Mesendoderm (in vitro differentiated cells): Measurements from ENCODE around the gene MLKL.
"Not testable (repeated sequence)": the region's sequence is repeated elsewhere in the genome, so short reads cannot be mapped to it uniquely, and the experiment has no call there.

ENCODE experiments used
- DNase-seq: peaks from one replicate; pipeline ENCODE4 v3.0.0; 2013
- H2AK5ac ChIP-seq: 2 replicates; pipeline ENCODE4 v1.6.1; 2013; ENCODE audit warnings: low read length, inconsistent platforms
- H2BK120ac ChIP-seq: 2 replicates; pipeline ENCODE4 v1.6.1; 2013; ENCODE audit warnings: low read depth, mild to moderate bottlenecking, low read length, moderate library complexity, mixed read lengths
- H2BK15ac ChIP-seq: replicated peaks from 2 replicates; pipeline ENCODE4 v1.6.1; 2013; ENCODE audit warnings: low read depth, mild to moderate bottlenecking, moderate library complexity
- H2BK5ac ChIP-seq: 2 replicates; pipeline ENCODE4 v1.6.1; 2013; ENCODE audit warnings: low read length, inconsistent platforms
- H3K18ac ChIP-seq: 2 replicates; pipeline ENCODE4 v1.6.1; 2013; ENCODE audit warnings: mild to moderate bottlenecking, low read length, mixed read lengths
- H3K23ac ChIP-seq: one replicate; pipeline ENCODE4 v1.6.1; 2013; ENCODE audit warnings: low read length
- H3K27ac ChIP-seq: 2 replicates; pipeline ENCODE4 v1.5.1; 2013; ENCODE audit warnings: low read depth, mild to moderate bottlenecking, inconsistent platforms, low read length, moderate library complexity
- H3K27me3 ChIP-seq: 2 replicates; pipeline ENCODE4 v1.6.1; 2013; ENCODE audit warnings: low read length, control low read depth, mild to moderate bottlenecking, inconsistent platforms; ENCODE audit not compliant: insufficient read depth, poor library complexity
- H3K36me3 ChIP-seq: 2 replicates; pipeline ENCODE4 v1.6.1; 2013; ENCODE audit warnings: low read length, inconsistent platforms; ENCODE audit not compliant: control insufficient read depth, insufficient read depth
- H3K4ac ChIP-seq: one replicate; pipeline ENCODE4 v1.6.1; 2013; ENCODE audit warnings: low read depth, mild to moderate bottlenecking, low read length, moderate library complexity
- H3K4me1 ChIP-seq: 2 replicates; pipeline ENCODE4 v1.6.1; 2013; ENCODE audit warnings: low read depth, low read length, inconsistent platforms; ENCODE audit not compliant: control insufficient read depth
- H3K4me2 ChIP-seq: 2 replicates; pipeline ENCODE4 v1.6.1; 2013; ENCODE audit warnings: low read length
- H3K4me3 ChIP-seq: 2 replicates; pipeline ENCODE4 v1.5.1; 2013; ENCODE audit warnings: mild to moderate bottlenecking, low read length
- H3K56ac ChIP-seq: one replicate; pipeline ENCODE4 v1.6.1; 2013; ENCODE audit warnings: low read length
- H3K79me1 ChIP-seq: 2 replicates; pipeline ENCODE4 v1.6.1; 2013; ENCODE audit warnings: low read length, inconsistent platforms
- H3K79me2 ChIP-seq: 2 replicates; pipeline ENCODE4 v1.6.1; 2013; ENCODE audit warnings: mild to moderate bottlenecking, low read length; ENCODE audit not compliant: control insufficient read depth, insufficient read depth
- H3K9ac ChIP-seq: 2 replicates; pipeline ENCODE4 v1.6.1; 2013; ENCODE audit warnings: low read length, inconsistent platforms
- H4K5ac ChIP-seq: one replicate; pipeline ENCODE4 v1.6.1; 2013; ENCODE audit warnings: low read length
- H4K8ac ChIP-seq: one replicate; pipeline ENCODE4 v1.6.1; 2013; ENCODE audit warnings: low read depth, mild to moderate bottlenecking, control low read depth, low read length, moderate library complexity
- WGBS: extraction: QIAGEN DNeasy Blood & Tissue Kit; methylation state at CpG from one replicate; pipeline ENCODE4 v1.1.7; 2013; ENCODE audit warnings: low lambda C conversion rate, missing lambda C conversion rate; ENCODE audit not compliant: insufficient coverage; ENCODE audit errors: extremely low coverage; 5-methylcytosine and 5-hydroxymethylcytosine counted together

MLKL gene

GRCh38 chr16:74723256-74723655 is 22.6 kb upstream of the MLKL start:
- Histone ChIP-seq H4K8ac (no peak overlapping the region), H3K79me1 (no peaks in the 10 kb centered on the region), H3K23ac (no peak overlapping the region), H3K4me1 (no peaks in the 10 kb centered on the region), H4K5ac (no peak overlapping the region), H3K4me3 (no peak overlapping the region), H3K56ac (no peak overlapping the region), H3K4ac (no peak overlapping the region), H3K27me3 (no peaks in the 10 kb centered on the region), H3K9ac (no peak overlapping the region), H2AK5ac (no peak overlapping the region), H2BK5ac (no peak overlapping the region), H3K4me2 (no peak overlapping the region), H3K36me3 (no peaks in the 10 kb centered on the region), H3K18ac (no peak overlapping the region), H2BK120ac (no peak overlapping the region), H3K27ac (no peak overlapping the region), H2BK15ac (no peak overlapping the region), H3K79me2 (no peaks in the 10 kb centered on the region)
- no peak for DNase-seq
- WGBS, result no CpG with 5 or more reads among the region's 7 CpGs

GRCh38 chr16:74722156-74722555 is 21.5 kb upstream of the MLKL start:
- H3K79me2 ChIP-seq, H2BK15ac ChIP-seq, H2BK120ac ChIP-seq, H3K56ac ChIP-seq, H3K79me1 ChIP-seq, H3K36me3 ChIP-seq, H3K9ac ChIP-seq, H3K23ac ChIP-seq, DNase-seq, H2AK5ac ChIP-seq, H4K8ac ChIP-seq, H3K4me2 ChIP-seq, H3K4me3 ChIP-seq, H3K4ac ChIP-seq, H3K4me1 ChIP-seq, H3K27ac ChIP-seq, H4K5ac ChIP-seq, H2BK5ac ChIP-seq, H3K27me3 ChIP-seq, H3K18ac ChIP-seq: not testable (repeated sequence)
- no CpG with 5 or more reads among the region's 2 CpGs for WGBS

GRCh38 chr16:74721716-74722115 is 21.1 kb upstream of the MLKL start:
- no peak overlapping the region for H3K4me2 ChIP-seq
- H2BK5ac ChIP-seq, result no peak overlapping the region
- no peak overlapping the region for H4K5ac ChIP-seq
- no peaks in the 10 kb centered on the region for H3K79me1 ChIP-seq
- no peaks in the 10 kb centered on the region for H3K4me1 ChIP-seq
- H3K27ac ChIP-seq, result no peak overlapping the region
- H2AK5ac ChIP-seq, result no peak overlapping the region
- H4K8ac ChIP-seq, result no peak overlapping the region
- no CpG with 5 or more reads among the region's 11 CpGs for WGBS
- no peak overlapping the region for H3K4me3 ChIP-seq
- no peak overlapping the region for H3K23ac ChIP-seq
- no peak overlapping the region for H3K4ac ChIP-seq
- no peak overlapping the region for H3K9ac ChIP-seq
- no peak for DNase-seq
- H3K56ac ChIP-seq, result no peak overlapping the region
- no peak overlapping the region for H3K18ac ChIP-seq
- no peaks in the 10 kb centered on the region for H3K27me3 ChIP-seq
- H3K36me3 ChIP-seq, result no peaks in the 10 kb centered on the region
- no peaks in the 10 kb centered on the region for H3K79me2 ChIP-seq
- H2BK15ac ChIP-seq, result no peak overlapping the region
- no peak overlapping the region for H2BK120ac ChIP-seq

- H3K27me3 ChIP-seq, result no peaks in the 10 kb centered on the region
- DNase-seq, result no peak
- no peak overlapping the region for H3K18ac ChIP-seq
- H3K9ac ChIP-seq, result no peak overlapping the region
- no peaks in the 10 kb centered on the region for H3K4me1 ChIP-seq
- no peak overlapping the region for H2BK120ac ChIP-seq
- H3K4me2 ChIP-seq, result no peak overlapping the region
- H3K56ac ChIP-seq, result no peak overlapping the region
- H3K4me3 ChIP-seq, result no peak overlapping the region
- H2BK15ac ChIP-seq, result no peak overlapping the region
- H3K79me1 ChIP-seq, result no peaks in the 10 kb centered on the region
- no peak overlapping the region for H4K8ac ChIP-seq
- no peak overlapping the region for H2AK5ac ChIP-seq
- H3K36me3 ChIP-seq, result no peaks in the 10 kb centered on the region
- WGBS, result 100% methylated on average over 1 of the region's 5 CpGs
- H3K27ac ChIP-seq, result no peak overlapping the region
- no peak overlapping the region for H3K23ac ChIP-seq
- no peaks in the 10 kb centered on the region for H3K79me2 ChIP-seq
- H2BK5ac ChIP-seq, result no peak overlapping the region
- no peak overlapping the region for H4K5ac ChIP-seq
- H3K4ac ChIP-seq, result no peak overlapping the region
Measured at GRCh38 chr16:74720579-74720978, 19.9 kb upstream of the MLKL start.

- Histone ChIP-seq H3K79me1 (no peaks in the 10 kb centered on the region), H3K27ac (no peak overlapping the region)
Measured at GRCh38 chr16:74718741-74719610, 18.3 kb upstream of the MLKL start.

GRCh38 chr16:74718140-74718539 is 17.5 kb upstream of the MLKL start:
- no peaks in the 10 kb centered on the region for H3K4me1 ChIP-seq
- no peaks in the 10 kb centered on the region for H3K79me1 ChIP-seq
- H3K4ac ChIP-seq, result no peak overlapping the region
- no peak for DNase-seq
- no peak overlapping the region for H3K4me2 ChIP-seq
- no CpG with 5 or more reads among the region's 13 CpGs for WGBS
- no peak overlapping the region for H3K9ac ChIP-seq
- no peak overlapping the region for H3K23ac ChIP-seq
- no peak overlapping the region for H3K4me3 ChIP-seq
- no peaks in the 10 kb centered on the region for H3K27me3 ChIP-seq
- no peak overlapping the region for H2AK5ac ChIP-seq
- no peak overlapping the region for H4K8ac ChIP-seq
- H2BK120ac ChIP-seq, result no peak overlapping the region
- no peak overlapping the region for H2BK5ac ChIP-seq
- H3K36me3 ChIP-seq, result no peaks in the 10 kb centered on the region
- H3K56ac ChIP-seq, result no peak overlapping the region
- no peak overlapping the region for H3K27ac ChIP-seq
- H3K18ac ChIP-seq, result no peak overlapping the region
- no peak overlapping the region for H4K5ac ChIP-seq
- no peak overlapping the region for H2BK15ac ChIP-seq
- no peaks in the 10 kb centered on the region for H3K79me2 ChIP-seq

More at GRCh38 chr16:74718741-74719610, 18.3 kb upstream of the MLKL start:
- Histone ChIP-seq H3K4ac (no peak overlapping the region), H3K4me2 (no peak overlapping the region), H3K9ac (no peak overlapping the region), H2BK5ac (no peak overlapping the region), H2AK5ac (no peak overlapping the region), H3K18ac (no peak overlapping the region), H4K8ac (no peak overlapping the region), H2BK120ac (no peak overlapping the region), H3K79me2 (no peaks in the 10 kb centered on the region), H3K27me3 (no peaks in the 10 kb centered on the region), H4K5ac (no peak overlapping the region), H2BK15ac (no peak overlapping the region), H3K56ac (no peak overlapping the region), H3K23ac (no peak overlapping the region), H3K4me1 (no peaks in the 10 kb centered on the region), H3K4me3 (no peak overlapping the region), H3K36me3 (no peaks in the 10 kb centered on the region)
- WGBS, result no CpG with 5 or more reads among the region's 27 CpGs
- DNase-seq, result no peak
